Measurements from ENCODE around the gene FAM9A.

Gene FAM9A

GRCh38 chrX:8741981-8742380 lies 59.2 kb downstream of the FAM9A start:
- H3K4me1 Mint-ChIP-seq (ENCODE audit: low read depth in 2 of 2), result no peaks in the 10 kb centered on the region
- H3K36me3 Mint-ChIP-seq (ENCODE audit: insufficient read depth), result no peaks in the 10 kb centered on the region
- DNase-seq, result no peak
- no peak overlapping the region for H3K27ac Mint-ChIP-seq
- ATAC-seq (replicated peaks), result no peak
- H3K27me3 Mint-ChIP-seq, result peaks cover 0 to 13% of the 10 kb centered on the region in 2 donors
- H3K4me3 Mint-ChIP-seq, result no peak overlapping the region
- no peaks in the 10 kb centered on the region for H3K9me3 Mint-ChIP-seq

All from effector memory CD8-positive, alpha-beta T cell (primary cell).